Stimulated activated naive CD4-positive, alpha-beta T cell (primary cell): Measurements from ENCODE around the gene SGCD.

Experiments
- DNase-seq, 6 experiments: peaks; one replicate each; lab custom pipeline; 2025; lab: John Stamatoyannopoulos, UW

SGCD gene

GRCh38 chr5:156513123-156513815, 186.3 kb downstream of the SGCD start:
- DNase-seq, result no peak

GRCh38 chr5:156515121-156515520, 188.2 kb downstream of the SGCD start:
- DNase-seq, result no peak

- no peak for DNase-seq
These were observed 188.9 kb downstream of the SGCD start for GRCh38 chr5:156515803-156516360.

- DNase-seq, result no peak
These were observed 195.9 kb downstream of the SGCD start for GRCh38 chr5:156522651-156523529.

GRCh38 chr5:156523607-156524006, 196.6 kb downstream of the SGCD start:
- DNase-seq, result no peak

- DNase-seq, result no peak
These were observed 199.3 kb downstream of the SGCD start for GRCh38 chr5:156526081-156526925.

GRCh38 chr5:156527611-156528010, 200.6 kb downstream of the SGCD start:
- DNase-seq, result no peak

GRCh38 chr5:156528673-156529072, 201.7 kb downstream of the SGCD start:
- DNase-seq, result no peak

GRCh38 chr5:156529892-156530291, 202.9 kb downstream of the SGCD start:
- DNase-seq, result no peak

GRCh38 chr5:156531199-156531598, 204.2 kb downstream of the SGCD start:
- no peak for DNase-seq

- no peak for DNase-seq
These were observed 206.0 kb downstream of the SGCD start for GRCh38 chr5:156532921-156533320.

- no peak for DNase-seq
These were observed 207.1 kb downstream of the SGCD start for GRCh38 chr5:156534085-156534484.

GRCh38 chr5:156534906-156535485, 208.0 kb downstream of the SGCD start:
- no peak for DNase-seq

GRCh38 chr5:156540491-156540890, 213.5 kb downstream of the SGCD start:
- DNase-seq, result no peak

GRCh38 chr5:156541582-156541981, 214.6 kb downstream of the SGCD start:
- DNase-seq, result no peak

GRCh38 chr5:156543348-156544145, 216.6 kb downstream of the SGCD start:
- no peak for DNase-seq

GRCh38 chr5:156552855-156553358, 225.9 kb downstream of the SGCD start:
- DNase-seq, result no peak

- DNase-seq, result no peak
These were observed 229.9 kb downstream of the SGCD start for GRCh38 chr5:156556666-156557406.

- no peak for DNase-seq
These were observed 233.0 kb downstream of the SGCD start for GRCh38 chr5:156560002-156560401.

GRCh38 chr5:156561651-156562050, 234.7 kb downstream of the SGCD start:
- DNase-seq, result no peak
